Measurements from ENCODE around the gene COL6A3.

GRCh38 chr2:237424544-237424943 lies 10.6 kb upstream of the COL6A3 start:
- no peak for TF ChIP-seq CTCF (IDR thresholded peaks at IDR 0.05)
- TF ChIP-seq EZH2 (IDR thresholded peaks at IDR 0.05; ENCODE audit: borderline replicate concordance, insufficient read depth, low read depth, low read length, poor library complexity, severe bottlenecking), result no peak
